HUDEP-2 (cell line): ENCODE results near the gene AGER.
A peak's percentile ranks its signal among the peaks of the same experiment; 100 is the strongest.
"Not testable (repeated sequence)": the region's sequence is repeated elsewhere in the genome, so short reads cannot be mapped to it uniquely, and the experiment has no call there.

Experiments
- DNase-seq, 76 experiments: peaks; one replicate each; lab custom pipeline; 2025; ENCODE audit not compliant: unreplicated experiment in 76 of 76; lab: John Stamatoyannopoulos, UW

Gene AGER

DNA sequence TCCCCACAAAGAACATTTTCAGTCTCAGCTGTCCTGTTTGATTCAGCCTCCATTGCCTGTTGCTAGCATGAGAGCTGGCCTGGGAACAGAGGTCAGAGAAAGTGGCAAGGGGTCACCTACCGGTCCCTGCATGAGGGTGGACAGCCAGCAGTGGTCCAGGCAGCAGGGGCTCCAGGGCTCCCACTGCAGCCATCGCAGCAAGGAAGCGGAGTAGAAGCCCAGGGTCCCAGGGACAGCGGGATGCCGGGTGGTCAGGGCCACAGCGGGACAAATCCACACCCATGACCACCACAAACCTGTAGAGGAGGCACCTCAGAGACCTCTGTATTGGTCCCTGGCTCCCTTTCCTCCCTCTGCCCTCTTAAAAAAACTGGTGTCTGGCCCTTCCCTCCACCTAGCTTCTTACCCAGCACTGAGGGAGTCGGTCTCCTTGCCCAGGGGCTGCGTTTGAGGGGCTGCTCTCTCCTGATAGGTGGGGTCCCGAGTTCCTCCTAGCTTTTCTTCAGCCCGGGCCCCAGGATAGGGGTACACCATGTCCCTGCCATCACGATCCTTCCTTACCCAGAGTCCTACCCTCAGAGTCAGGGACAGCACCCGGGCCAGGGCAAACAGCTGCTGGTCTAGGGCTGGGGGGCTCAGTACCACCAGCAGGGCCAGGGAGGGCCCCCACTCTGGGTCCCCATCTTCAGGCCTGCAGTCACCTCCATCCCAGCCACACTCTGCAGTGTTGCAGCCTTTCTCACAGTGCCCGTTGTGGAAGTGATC is 16.8 kb upstream of the AGER start:
- DNase-seq: no peak

- DNase-seq: no peak
These were observed 14.8 kb upstream of the AGER start for GRCh38 chr6:32198866-32199265.

DNA sequence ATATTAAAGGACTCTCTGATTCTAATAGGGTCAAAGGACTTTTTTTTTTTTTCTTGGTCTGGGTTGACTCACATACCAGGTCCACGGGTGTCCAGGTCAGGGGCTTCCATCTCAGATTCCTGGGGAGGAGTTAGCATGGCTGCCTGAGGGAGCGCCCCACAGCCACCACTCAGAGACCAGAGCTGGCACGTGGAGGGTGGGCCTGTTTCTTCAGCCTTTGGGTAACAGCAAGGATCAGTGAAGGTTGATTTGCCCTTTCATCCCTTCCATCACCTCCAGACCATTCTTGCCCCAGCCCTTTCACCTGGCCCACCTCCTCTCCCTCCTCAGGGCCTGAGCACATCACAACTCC is 14.3 kb upstream of the AGER start:
- DNase-seq: no peak

DNA sequence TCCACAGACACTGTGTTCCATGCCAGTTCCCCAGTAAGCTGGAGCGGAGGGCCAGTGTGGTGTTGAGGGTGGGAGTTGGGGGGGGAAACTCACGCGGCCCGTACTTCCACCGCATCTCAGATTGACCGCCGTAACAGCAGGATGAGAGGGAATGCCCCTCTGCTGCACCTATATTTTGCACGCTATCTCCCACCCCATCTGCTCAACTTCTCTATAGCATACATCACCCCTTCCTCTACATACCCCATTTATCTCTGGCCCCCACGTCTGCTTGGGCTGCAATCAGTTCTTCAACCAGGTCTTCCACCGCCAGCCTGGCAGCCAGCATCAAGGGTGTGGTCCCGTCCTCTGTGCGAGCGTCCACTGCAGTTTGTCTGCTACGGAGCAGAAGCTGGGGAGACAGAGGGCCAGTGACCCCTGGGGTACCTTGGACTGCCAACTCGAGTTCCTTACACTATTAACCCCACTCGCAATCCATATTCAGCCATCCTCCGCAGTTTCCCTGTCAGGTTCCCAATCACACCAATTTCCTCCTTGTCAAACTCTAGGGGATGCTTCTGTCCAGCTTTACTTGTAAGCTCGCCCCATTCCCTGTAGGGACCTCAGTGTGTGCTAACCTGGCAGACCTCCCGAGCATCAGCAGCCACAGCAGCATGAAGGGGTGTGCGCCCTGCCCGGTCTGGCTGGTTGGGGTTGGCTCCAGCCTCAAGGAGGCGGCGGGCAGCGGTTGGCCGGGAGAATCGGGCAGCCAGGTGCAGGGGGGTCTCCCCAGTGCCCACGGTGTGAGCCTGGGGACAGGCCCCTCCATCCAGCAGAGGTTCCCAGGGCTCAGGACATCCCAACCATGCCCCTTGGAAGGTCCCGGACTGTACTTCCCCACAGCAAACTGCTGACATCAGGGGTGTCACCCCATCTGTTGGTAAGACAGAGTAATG is 12.9 kb upstream of the AGER start:
- DNase-seq: peak in 15 of 76 experiments; percentile 16 to 50 (median 32)

GRCh38 chr6:32195902-32196681 is 12.0 kb upstream of the AGER start:
- DNase-seq: peak in 52 of 76 experiments; percentile 25 to 98 (median 57)

GRCh38 chr6:32195652-32195901 is 11.5 kb upstream of the AGER start:
- peak in 75 of 76 experiments; percentile 98 to 100 (median 100) for DNase-seq

DNA sequence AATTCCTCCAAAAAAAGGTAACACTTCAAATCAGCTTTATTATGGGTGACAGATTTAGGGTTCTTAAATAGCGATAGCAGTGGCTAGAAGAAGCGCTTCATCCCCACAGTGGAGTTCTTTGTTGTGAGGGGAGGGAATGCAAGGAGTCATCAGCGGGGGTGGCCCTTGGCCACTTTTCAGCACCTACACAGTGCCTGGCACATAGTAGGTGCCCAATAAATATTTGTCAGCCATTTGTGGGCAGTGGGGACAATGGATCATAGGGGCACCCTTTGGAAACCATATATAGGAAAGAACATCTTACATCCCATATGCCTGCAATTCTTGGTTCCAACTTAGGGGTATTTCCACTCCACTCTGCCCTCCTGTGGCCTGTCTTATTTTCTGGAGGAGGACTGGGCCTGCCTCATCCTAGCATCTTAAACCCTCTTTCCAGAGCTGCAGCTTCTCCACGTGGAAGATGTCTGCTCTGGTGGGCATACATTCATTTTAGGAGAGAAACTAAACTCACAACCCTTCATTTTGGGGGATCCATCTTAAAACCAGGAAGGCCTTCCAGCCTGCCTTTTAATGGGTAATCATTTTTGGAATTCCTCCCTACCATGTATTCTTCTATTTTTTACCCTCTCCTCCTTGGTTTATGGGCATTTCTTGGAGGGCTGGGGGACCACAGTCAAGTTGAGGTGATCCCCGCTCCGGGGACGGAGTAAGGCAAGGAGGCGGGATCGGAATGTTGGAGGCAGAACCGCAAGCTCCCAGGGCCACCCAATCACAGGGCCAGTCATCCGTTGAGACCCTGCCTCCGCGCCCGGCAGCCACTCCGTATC is 11.0 kb upstream of the AGER start:
- DNase-seq: peak in 51 of 76 experiments; percentile 14 to 78 (median 51)

- DNase-seq: no peak
These were observed 10.3 kb upstream of the AGER start for GRCh38 chr6:32194388-32194787.

DNA sequence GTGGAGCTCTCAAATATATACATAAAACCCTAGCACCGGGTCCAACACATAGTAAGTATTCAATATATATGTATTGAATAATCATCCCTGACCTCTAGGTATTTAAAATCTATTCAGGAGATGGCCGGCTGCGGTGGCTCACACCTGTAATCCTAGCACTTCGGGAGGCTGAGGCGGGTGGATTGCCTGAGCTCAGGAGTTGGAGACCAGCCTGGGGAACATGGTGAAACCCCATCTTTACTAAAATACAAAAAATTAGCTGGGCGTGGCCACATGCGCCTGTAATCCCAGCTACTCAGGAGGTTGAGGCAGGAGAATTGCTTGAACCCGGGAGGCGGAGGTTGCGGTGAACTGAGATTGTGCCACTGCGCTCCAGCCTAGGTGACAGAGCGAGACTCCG is 9.0 kb upstream of the AGER start:
- not testable (repeated sequence) for DNase-seq

DNA sequence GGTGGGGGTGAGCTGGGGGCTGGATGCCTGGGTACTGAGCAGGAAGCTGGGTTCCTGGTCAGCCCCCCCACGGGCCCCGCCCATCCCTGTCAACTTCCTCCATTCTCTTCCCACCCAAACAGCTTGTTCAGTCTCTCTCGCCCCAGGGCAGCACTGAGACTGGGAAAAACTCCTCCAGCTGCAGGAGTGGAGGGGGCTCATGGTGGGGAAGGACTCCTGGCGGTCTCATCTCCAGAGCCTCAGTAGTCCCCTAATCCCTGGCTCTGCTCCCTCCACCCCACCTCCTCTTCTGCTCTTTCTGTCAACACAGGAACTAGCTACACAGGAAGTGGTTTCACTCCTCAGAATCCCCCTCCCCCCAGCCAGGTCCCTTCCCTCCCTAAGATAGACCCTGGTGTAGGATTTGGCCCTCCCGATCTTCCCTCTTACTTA is 8.6 kb upstream of the AGER start, which contains the start of gene GPSM3:
TSS of gene GPSM3 (minus strand) at position 36 of the 432 bp plus-strand sequence. CDS start 130 bp downstream, outside the sequence.
- DNase-seq: peak in 12 of 76 experiments; percentile 17 to 47 (median 28)

DNA sequence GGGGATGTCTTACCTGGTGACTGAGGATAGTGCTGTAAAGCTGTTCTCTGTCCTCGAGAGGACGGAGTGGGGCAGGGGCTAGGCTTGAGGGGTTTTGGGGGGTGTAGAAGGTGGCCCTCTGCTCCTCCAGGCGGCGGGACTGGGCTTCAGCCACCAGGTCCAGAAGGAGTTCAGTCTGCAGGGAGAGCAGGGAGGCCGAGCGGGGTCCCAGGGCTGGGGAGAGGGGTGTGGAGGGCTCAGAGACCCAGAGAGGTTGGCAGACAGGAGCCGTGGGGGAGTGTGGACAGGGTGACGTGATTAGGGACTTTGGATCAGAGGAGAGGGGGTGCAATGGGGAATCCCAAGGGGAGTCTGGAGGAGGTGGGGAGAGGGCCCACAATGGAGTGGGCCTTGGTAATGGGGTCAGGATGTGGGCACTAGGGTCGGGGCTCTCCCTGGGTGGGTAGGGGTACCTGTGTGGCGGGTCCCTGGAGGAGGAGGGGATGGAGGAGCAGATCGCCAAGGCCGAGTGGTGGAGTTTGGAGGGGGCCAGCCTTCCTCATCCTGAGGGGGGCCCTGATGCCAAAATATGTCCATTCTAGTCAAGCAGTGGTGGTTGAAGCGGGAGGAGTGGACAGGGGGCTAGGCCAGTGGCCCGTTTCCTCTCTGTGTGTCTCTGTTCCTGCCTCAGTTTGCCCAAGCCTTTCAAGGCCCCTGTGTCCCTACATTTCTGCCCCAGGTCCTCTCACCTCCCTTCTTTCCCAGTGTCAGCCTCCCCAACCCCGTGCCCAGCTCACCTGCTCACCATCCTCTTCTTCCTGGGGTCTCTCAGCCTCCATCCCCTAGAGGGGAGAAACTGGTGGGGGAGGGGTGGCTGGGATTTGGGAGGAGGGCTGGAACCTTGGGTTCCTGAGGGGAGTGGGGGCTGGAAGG is 7.9 kb upstream of the AGER start:
- DNase-seq: no peak

- DNase-seq: no peak
These were observed 7.0 kb upstream of the AGER start for GRCh38 chr6:32190911-32191677.

DNA sequence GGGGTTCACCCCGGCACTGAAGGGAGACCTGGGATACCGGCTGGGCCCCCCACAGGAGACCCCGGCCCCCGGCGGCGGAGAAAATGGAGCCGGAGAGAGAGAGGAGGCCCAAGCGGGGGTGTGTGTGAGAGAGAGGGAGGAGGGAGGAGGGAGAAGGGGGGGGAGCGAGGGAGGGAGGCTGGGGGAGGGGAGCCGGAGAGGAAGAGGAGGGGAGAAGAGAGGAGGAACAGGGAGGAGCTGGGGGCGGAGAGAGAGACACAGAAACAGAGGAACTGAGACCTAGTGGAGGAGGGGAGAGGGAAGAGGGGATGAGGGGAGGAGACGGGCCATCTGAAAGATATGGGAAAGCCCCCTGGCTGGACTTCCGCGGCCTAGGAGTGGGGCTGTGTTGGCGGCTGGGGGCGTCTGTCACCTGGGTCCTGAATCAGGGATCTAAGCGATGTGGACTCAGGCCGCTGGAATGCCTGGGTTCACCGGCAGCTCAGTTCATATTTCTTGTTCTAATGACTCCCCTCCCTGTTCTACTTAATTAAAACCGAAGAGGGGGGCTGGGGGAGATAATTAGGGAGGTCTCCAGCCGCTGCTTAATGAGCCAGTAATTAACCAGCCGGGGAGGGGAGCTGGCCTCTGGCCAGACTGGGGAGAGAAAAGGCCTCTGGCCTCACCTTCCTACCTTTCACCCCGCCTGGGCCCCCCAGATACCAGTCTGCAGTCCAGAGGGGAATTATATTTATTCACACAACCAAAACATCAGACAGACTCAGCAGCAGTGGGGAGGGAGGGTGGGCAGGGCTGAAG is 6.2 kb upstream of the AGER start, which contains the start of gene PBX2:
TSS of gene PBX2 (minus strand) at position 149 of the 798 bp plus-strand sequence. CDS start 287 bp downstream, outside the sequence.
- peak in 72 of 76 experiments; percentile 50 to 97 (median 88) for DNase-seq

DNA sequence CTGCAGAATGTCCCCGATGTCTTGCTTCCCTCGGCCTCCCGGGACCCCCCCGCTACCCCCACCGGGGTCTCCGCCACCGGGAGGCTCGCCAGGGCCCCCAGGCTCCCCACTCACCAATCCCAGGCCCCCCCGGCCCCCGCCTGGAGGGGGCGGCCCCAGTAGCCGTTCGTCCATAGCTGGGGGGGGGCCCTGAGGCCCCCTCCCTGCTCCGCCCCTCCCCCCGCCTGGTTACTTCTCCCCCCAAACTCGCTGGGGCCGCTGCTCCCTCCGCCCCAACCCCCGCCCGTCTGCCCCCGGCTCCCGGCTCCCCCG is 5.6 kb upstream of the AGER start:
- no peak for DNase-seq

GRCh38 chr6:32189069-32189741 is 5.2 kb upstream of the AGER start:
- peak in 1 of 76 experiments; percentile 49 for DNase-seq

GRCh38 chr6:32188381-32189068 is 4.5 kb upstream of the AGER start:
- peak in 1 of 76 experiments; percentile 36 for DNase-seq
